HepG2 (cell line): ENCODE results near the gene PRKAG3. TPM values are rescaled to one million over a fixed set of nuclear protein-coding genes. Genes with fewer than 3 reads are reported as not detected.

Source experiments
- MIER2 ChIP-seq: IDR thresholded peaks from 2 replicates; pipeline ENCODE4 v1.6.1; 2016; ENCODE audit warnings: missing biosample characterization, missing genetic modification reagents
- MYC ChIP-seq: sonication (generic); formaldehyde crosslinking; IDR thresholded peaks from 2 replicates; pipeline ENCODE4 v1.9.0; 2021; ENCODE audit warnings: missing genetic modification reagents, borderline replicate concordance
- REPIN1 ChIP-seq: sonication (generic); formaldehyde crosslinking; IDR thresholded peaks from 2 replicates; pipeline ENCODE4 v1.8.0; 2022; ENCODE audit warnings: missing genetic modification reagents, low read depth, mild to moderate bottlenecking, borderline replicate concordance
- RNF2 ChIP-seq: fragments of 450-650 bp; conservative IDR thresholded peaks from 2 replicates; pipeline ENCODE4 v1.6.1; 2016; ENCODE audit warnings: low read depth
- TBX3 ChIP-seq: fragments of 450-650 bp; IDR thresholded peaks from 2 replicates; pipeline ENCODE4 v1.6.1; 2017; ENCODE audit warnings: antibody characterized with exemption, mild to moderate bottlenecking, inconsistent platforms, borderline replicate concordance
- TSC22D2 ChIP-seq: sonication (generic); formaldehyde crosslinking; IDR thresholded peaks from 2 replicates; pipeline ENCODE4 v1.5.1; 2020; ENCODE audit warnings: missing genetic modification reagents, mild to moderate bottlenecking, borderline replicate concordance
- ZBTB7A ChIP-seq: sonication (generic); formaldehyde crosslinking; IDR thresholded peaks from 2 replicates; pipeline ENCODE4 v1.8.0; 2022; ENCODE audit warnings: mild to moderate bottlenecking, missing genetic modification reagents
- ZNF12 ChIP-seq: sonication (generic); formaldehyde crosslinking; IDR thresholded peaks from 2 replicates; pipeline ENCODE4 v1.5.0; 2020; ENCODE audit warnings: missing genetic modification reagents
- ZNF143 ChIP-seq: sonication (generic); formaldehyde crosslinking; IDR thresholded peaks from 2 replicates; pipeline ENCODE4 v1.4.0; 2020; ENCODE audit warnings: missing genetic modification reagents
- ZNF260 ChIP-seq: sonication (generic); formaldehyde crosslinking; IDR thresholded peaks from 2 replicates; pipeline ENCODE4 v1.4.0; 2020; ENCODE audit warnings: missing genetic modification reagents, low read depth, mild to moderate bottlenecking, borderline replicate concordance
- ZNF761 ChIP-seq: sonication (generic); formaldehyde crosslinking; conservative IDR thresholded peaks from 2 replicates; pipeline ENCODE4 v1.4.0; 2020; ENCODE audit warnings: mild to moderate bottlenecking, missing genetic modification reagents
- ZNF766 ChIP-seq: sonication (generic); formaldehyde crosslinking; IDR thresholded peaks from 2 replicates; pipeline ENCODE4 v1.5.0; 2020; ENCODE audit warnings: missing genetic modification reagents, borderline replicate concordance
- polyA plus RNA-seq, 8 experiments: library from polyadenylated mRNA; depleted of rRNA in 3 of 8; stranded (reverse) in 7 of 8; unstranded in 1 of 8; fragments of >200 nt; fragmentation: Illumina TruSeq in 4 of 8; extraction: Trizol in 4 of 8; gene quantifications; 2 replicates each; pipeline versions ENCODE4 v1.2.1 to v1.2.3, GENCODE V29; 2011 to 2016; ENCODE audit warnings: low read depth in 4 of 8, missing spikeins in 1 of 8, mixed read lengths in 1 of 8; ENCODE audit not compliant: insufficient read depth in 1 of 8
- total RNA-seq, 5 experiments: library from RNA; depleted of rRNA; stranded (reverse); fragments of >200 nt; fragmentation: Illumina TruSeq; extraction: Trizol; gene quantifications; 2 replicates each; pipeline ENCODE4 v1.2.3, GENCODE V29; 2016; ENCODE audit warnings: low read depth in 1 of 5
- TF ChIP-seq, protein P1 (sequence below): sonication (generic); formaldehyde crosslinking; IDR thresholded peaks from 2 replicates; pipeline ENCODE4 v1.9.0; 2022; ENCODE audit warnings: missing genetic modification reagents, mild to moderate bottlenecking, borderline replicate concordance
- TF ChIP-seq, protein P2 (sequence below): IDR thresholded peaks from 2 replicates; pipeline ENCODE4 v1.6.1; 2016; ENCODE audit warnings: missing genetic modification reagents, missing compliant biosample characterization
- TF ChIP-seq, protein P3 (sequence below): sonication (generic); formaldehyde crosslinking; IDR thresholded peaks from 2 replicates; pipeline ENCODE4 v1.4.0; 2020; ENCODE audit warnings: missing genetic modification reagents
- TF ChIP-seq, protein P4 (sequence below): sonication (generic); formaldehyde crosslinking; conservative IDR thresholded peaks from 2 replicates; pipeline ENCODE4 v1.8.0; 2022; ENCODE audit warnings: missing genetic modification reagents
- TF ChIP-seq, protein P5 (sequence below): IDR thresholded peaks from 2 replicates; pipeline ENCODE4 v1.6.1; 2016; ENCODE audit warnings: mild to moderate bottlenecking, missing biosample characterization, missing genetic modification reagents
- TF ChIP-seq, protein P6 (sequence below): sonication (generic); formaldehyde crosslinking; IDR thresholded peaks from 2 replicates; pipeline ENCODE4 v1.8.1; 2023; ENCODE audit warnings: mild to moderate bottlenecking, moderate library complexity, missing genetic modification reagents

PRKAG3 gene
- total and polyA plus RNA-seq, 2 of the 13 experiments (the other 11 are each of a cell fraction or from before 2014, with no cell fraction given): not detected

DNA sequence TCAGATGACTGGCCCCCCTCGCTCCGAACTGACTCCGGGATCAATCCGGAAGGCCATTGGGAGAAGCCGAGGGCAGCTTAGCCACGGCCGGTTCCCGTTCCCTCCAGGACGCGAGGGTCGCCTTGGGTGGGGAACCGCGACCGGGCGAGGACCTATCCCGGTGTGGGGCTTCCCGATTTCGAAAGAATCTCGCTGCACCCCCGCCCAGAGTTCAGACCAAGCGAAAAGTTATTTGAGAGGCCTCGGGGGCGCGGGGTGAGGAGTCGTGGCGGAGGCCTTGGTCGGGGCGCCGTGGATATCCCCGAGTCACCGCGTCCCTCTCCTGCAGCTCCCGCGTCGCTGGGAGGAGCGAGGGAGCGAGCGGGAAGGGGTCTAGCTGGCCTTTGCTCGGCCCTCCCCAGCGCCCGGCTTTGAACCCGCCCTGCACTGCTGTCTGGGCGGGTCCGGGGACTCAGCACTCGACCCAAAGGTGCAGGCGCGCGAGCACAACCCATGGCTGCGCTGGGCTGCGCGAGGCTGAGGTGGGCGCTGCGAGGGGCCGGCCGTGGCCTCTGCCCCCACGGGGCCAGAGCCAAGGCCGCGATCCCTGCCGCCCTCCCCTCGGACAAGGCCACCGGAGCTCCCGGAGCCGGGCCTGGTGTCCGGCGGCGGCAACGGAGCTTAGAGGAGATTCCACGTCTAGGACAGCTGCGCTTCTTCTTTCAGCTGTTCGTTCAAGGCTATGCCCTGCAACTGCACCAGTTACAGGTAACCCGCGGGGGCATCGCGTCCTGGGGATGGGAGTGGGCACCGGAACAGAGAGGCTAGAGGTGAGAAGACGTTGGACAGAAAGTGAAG lies 49.7 kb downstream of the PRKAG3 start, which contains the start of gene CYP27A1 (continued):
- TF ChIP-seq, protein P1, sequence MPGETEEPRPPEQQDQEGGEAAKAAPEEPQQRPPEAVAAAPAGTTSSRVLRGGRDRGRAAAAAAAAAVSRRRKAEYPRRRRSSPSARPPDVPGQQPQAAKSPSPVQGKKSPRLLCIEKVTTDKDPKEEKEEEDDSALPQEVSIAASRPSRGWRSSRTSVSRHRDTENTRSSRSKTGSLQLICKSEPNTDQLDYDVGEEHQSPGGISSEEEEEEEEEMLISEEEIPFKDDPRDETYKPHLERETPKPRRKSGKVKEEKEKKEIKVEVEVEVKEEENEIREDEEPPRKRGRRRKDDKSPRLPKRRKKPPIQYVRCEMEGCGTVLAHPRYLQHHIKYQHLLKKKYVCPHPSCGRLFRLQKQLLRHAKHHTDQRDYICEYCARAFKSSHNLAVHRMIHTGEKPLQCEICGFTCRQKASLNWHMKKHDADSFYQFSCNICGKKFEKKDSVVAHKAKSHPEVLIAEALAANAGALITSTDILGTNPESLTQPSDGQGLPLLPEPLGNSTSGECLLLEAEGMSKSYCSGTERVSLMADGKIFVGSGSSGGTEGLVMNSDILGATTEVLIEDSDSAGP: peak; percentile 97
- TF ChIP-seq, protein P2, sequence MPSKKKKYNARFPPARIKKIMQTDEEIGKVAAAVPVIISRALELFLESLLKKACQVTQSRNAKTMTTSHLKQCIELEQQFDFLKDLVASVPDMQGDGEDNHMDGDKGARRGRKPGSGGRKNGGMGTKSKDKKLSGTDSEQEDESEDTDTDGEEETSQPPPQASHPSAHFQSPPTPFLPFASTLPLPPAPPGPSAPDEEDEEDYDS (CRISPR knock-in tag): peak; percentile 84
- TF ChIP-seq, protein P3, sequence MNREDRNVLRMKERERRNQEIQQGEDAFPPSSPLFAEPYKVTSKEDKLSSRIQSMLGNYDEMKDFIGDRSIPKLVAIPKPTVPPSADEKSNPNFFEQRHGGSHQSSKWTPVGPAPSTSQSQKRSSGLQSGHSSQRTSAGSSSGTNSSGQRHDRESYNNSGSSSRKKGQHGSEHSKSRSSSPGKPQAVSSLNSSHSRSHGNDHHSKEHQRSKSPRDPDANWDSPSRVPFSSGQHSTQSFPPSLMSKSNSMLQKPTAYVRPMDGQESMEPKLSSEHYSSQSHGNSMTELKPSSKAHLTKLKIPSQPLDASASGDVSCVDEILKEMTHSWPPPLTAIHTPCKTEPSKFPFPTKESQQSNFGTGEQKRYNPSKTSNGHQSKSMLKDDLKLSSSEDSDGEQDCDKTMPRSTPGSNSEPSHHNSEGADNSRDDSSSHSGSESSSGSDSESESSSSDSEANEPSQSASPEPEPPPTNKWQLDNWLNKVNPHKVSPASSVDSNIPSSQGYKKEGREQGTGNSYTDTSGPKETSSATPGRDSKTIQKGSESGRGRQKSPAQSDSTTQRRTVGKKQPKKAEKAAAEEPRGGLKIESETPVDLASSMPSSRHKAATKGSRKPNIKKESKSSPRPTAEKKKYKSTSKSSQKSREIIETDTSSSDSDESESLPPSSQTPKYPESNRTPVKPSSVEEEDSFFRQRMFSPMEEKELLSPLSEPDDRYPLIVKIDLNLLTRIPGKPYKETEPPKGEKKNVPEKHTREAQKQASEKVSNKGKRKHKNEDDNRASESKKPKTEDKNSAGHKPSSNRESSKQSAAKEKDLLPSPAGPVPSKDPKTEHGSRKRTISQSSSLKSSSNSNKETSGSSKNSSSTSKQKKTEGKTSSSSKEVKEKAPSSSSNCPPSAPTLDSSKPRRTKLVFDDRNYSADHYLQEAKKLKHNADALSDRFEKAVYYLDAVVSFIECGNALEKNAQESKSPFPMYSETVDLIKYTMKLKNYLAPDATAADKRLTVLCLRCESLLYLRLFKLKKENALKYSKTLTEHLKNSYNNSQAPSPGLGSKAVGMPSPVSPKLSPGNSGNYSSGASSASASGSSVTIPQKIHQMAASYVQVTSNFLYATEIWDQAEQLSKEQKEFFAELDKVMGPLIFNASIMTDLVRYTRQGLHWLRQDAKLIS (CRISPR knock-in tag): no peak; the same call in 1 of the 2 replicates
- peak; percentile 83 for TF ChIP-seq ZBTB7A (CRISPR knock-in tag)
- TF ChIP-seq, protein P4, sequence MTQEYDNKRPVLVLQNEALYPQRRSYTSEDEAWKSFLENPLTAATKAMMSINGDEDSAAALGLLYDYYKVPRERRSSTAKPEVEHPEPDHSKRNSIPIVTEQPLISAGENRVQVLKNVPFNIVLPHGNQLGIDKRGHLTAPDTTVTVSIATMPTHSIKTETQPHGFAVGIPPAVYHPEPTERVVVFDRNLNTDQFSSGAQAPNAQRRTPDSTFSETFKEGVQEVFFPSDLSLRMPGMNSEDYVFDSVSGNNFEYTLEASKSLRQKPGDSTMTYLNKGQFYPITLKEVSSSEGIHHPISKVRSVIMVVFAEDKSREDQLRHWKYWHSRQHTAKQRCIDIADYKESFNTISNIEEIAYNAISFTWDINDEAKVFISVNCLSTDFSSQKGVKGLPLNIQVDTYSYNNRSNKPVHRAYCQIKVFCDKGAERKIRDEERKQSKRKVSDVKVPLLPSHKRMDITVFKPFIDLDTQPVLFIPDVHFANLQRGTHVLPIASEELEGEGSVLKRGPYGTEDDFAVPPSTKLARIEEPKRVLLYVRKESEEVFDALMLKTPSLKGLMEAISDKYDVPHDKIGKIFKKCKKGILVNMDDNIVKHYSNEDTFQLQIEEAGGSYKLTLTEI (CRISPR knock-in tag): no peak
- TF ChIP-seq ZNF143 (CRISPR knock-in tag): peak; percentile 66
- TF ChIP-seq REPIN1 (CRISPR knock-in tag): peak; percentile 49; the same call in 1 of the 2 replicates
- 0 out of 2 replicates have a peak, but pooled peaks have one; percentile 57 for TF ChIP-seq TBX3
- 0 out of 2 replicates have a peak, but pooled peaks have one; percentile 42 for TF ChIP-seq ZNF260 (CRISPR knock-in tag)
- TF ChIP-seq, protein P5, sequence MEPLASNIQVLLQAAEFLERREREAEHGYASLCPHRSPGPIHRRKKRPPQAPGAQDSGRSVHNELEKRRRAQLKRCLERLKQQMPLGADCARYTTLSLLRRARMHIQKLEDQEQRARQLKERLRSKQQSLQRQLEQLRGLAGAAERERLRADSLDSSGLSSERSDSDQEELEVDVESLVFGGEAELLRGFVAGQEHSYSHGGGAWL (CRISPR knock-in tag): peak; percentile 73
- no peak; the same call in 1 of the 2 replicates for TF ChIP-seq MIER2 (CRISPR knock-in tag)
- peak; percentile 96; the same call in 1 of the 2 replicates for TF ChIP-seq ZNF761 (CRISPR knock-in tag)
- TF ChIP-seq ZNF766 (CRISPR knock-in tag): peak; percentile 96
- peak; percentile 94 for TF ChIP-seq MYC (CRISPR knock-in tag)
- peak; percentile 82; the same call in 1 of the 2 replicates for TF ChIP-seq TSC22D2
- TF ChIP-seq, protein P6, sequence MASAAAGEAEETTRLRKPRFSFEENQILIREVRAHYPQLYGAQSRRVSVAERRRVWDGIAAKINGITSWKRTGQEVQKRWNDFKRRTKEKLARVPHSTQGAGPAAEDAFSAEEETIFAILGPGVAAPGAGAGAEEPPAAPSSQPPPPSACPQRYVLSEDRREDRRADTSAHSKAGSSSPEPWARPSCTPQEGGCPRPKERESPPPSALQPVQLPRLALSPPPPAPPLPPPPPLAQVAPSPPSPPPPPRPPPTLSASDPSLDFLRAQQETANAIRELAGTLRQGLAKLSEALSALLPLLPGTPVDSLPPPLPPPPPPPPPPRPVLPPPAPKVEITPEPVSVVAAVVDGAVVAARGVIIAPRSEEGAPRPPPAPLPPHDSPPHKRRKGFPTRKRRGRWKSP (CRISPR knock-in tag): peak; percentile 96
- TF ChIP-seq ZNF12 (CRISPR knock-in tag): peak; percentile 37; the same call in 1 of the 2 replicates
- TF ChIP-seq RNF2: 0 out of 2 replicates have a peak, but pooled peaks have one; percentile 28
